ENCODE results near the gene IL1RAPL2.

DNA sequence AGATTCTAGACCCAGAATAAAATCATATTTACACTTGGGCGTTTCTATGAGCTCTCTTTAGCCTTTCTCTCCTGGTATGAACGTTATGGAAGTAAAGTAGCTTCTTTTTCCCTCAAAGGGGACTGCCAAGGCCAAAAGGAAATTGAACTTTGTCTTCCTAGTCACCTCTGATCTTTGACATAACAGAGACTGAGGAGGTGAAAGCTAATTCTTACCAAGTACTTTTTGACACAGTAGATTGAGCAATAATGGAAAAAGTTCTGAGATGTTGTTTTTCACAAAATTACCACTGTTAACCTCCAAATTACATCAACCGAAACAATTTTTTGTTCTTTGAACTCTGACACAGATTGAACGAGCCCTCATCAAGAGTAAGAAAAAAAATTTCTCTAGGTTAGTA, 336.1 kb downstream of the IL1RAPL2 start:
- TF ChIP-seq, protein P1, sequence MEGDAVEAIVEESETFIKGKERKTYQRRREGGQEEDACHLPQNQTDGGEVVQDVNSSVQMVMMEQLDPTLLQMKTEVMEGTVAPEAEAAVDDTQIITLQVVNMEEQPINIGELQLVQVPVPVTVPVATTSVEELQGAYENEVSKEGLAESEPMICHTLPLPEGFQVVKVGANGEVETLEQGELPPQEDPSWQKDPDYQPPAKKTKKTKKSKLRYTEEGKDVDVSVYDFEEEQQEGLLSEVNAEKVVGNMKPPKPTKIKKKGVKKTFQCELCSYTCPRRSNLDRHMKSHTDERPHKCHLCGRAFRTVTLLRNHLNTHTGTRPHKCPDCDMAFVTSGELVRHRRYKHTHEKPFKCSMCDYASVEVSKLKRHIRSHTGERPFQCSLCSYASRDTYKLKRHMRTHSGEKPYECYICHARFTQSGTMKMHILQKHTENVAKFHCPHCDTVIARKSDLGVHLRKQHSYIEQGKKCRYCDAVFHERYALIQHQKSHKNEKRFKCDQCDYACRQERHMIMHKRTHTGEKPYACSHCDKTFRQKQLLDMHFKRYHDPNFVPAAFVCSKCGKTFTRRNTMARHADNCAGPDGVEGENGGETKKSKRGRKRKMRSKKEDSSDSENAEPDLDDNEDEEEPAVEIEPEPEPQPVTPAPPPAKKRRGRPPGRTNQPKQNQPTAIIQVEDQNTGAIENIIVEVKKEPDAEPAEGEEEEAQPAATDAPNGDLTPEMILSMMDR (IDR thresholded peaks at IDR 0.05 in 4 of 5, conservative IDR thresholded peaks at IDR 0.05 in 1 of 5), result no peak
- no peak for TF ChIP-seq POLR2A (IDR thresholded peaks at IDR 0.05)
